Measurements from ENCODE around the gene ARF4.

DNA sequence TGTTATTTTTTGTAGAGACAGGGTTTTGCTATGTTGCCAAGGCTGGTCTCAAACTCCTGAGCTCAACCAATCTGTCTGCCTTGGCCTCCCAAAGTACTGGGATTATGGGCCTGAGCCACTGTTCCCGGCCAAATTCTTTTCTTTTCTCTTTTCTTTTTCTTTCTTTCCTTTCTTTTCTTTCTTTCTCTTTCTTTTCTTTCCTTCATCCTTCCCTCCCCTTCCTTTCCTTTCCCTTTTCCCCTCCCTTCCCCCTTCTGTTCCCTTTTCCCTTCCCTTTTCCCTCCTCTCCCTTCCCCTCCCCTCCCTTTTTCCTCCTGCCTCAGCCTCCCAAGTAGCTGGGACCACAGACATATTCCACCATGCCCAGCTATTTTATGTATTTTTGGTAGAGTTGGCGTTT, 3.1 kb upstream of the ARF4 start:
- TF ChIP-seq, protein P1, sequence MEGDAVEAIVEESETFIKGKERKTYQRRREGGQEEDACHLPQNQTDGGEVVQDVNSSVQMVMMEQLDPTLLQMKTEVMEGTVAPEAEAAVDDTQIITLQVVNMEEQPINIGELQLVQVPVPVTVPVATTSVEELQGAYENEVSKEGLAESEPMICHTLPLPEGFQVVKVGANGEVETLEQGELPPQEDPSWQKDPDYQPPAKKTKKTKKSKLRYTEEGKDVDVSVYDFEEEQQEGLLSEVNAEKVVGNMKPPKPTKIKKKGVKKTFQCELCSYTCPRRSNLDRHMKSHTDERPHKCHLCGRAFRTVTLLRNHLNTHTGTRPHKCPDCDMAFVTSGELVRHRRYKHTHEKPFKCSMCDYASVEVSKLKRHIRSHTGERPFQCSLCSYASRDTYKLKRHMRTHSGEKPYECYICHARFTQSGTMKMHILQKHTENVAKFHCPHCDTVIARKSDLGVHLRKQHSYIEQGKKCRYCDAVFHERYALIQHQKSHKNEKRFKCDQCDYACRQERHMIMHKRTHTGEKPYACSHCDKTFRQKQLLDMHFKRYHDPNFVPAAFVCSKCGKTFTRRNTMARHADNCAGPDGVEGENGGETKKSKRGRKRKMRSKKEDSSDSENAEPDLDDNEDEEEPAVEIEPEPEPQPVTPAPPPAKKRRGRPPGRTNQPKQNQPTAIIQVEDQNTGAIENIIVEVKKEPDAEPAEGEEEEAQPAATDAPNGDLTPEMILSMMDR (IDR thresholded peaks at IDR 0.05) = no peak
- no peak for TF ChIP-seq EZH2 (IDR thresholded peaks at IDR 0.05; ENCODE audit: borderline replicate concordance, insufficient read depth, low read depth, low read length, poor library complexity, severe bottlenecking)

All from B cell (primary cell).